RPMI7951 (cell line): Measurements from ENCODE around the gene KCNMA1. TPM values are rescaled to one million over a fixed set of nuclear protein-coding genes. Genes with fewer than 3 reads are reported as not detected.
A peak's percentile ranks its signal among the peaks of the same experiment; 100 is the strongest.

Experiments used
- DNase-seq: peaks from one replicate; pipeline ENCODE4 v3.0.0-alpha.2; 2012; ENCODE audit warnings: low read depth
- total RNA-seq: library from RNA; depleted of rRNA; stranded (reverse); fragments of >200 nt; shearing (Covaris generic); gene quantifications from 2 replicates; pipeline ENCODE4 v1.2.3, GENCODE V29; 2014

The KCNMA1 gene
- total RNA-seq, 1 experiment from 2014 or later = 47.7 TPM

- no peak for DNase-seq
These were observed 145.1 kb downstream of the KCNMA1 start for GRCh38 chr10:77492368-77492994.

DNA sequence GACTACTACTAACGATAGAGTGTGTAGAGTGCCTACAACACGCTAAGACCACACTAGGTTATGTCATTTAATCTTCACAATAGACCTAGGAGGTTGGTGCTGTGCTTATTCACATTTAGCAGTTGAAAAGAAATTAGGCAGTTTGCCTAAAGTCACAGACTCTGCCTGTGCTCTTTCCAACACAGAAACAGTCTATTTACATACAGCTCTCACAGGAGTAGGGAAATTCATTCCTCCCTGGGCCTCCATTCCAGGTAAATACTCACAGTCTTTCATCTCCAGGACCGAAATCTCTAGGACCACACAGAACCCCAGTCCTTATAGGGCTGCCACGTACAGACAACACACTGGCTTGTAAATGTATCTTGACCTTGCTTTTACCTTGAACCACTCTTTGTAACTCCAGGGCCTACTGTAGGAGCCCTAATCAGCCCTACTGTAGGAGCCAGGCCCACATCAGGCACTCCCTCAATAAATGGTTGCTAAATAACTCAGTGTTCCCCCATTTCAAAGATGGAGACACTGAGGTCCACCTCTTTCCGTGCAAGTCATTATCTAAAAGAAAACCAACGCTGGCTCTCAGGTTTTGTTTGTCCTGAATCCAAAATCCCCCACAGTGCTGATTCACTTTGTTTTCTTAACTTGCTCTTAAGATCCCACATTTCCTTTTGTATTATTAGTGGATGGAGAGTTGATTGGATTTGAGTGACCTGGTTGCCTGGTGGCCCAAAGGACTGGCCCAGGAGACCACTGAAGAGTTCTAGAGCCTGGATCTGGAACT, 146.9 kb downstream of the KCNMA1 start:
- no peak for DNase-seq

- no peak for DNase-seq
These were observed 151.1 kb downstream of the KCNMA1 start for GRCh38 chr10:77486517-77486916.

DNA sequence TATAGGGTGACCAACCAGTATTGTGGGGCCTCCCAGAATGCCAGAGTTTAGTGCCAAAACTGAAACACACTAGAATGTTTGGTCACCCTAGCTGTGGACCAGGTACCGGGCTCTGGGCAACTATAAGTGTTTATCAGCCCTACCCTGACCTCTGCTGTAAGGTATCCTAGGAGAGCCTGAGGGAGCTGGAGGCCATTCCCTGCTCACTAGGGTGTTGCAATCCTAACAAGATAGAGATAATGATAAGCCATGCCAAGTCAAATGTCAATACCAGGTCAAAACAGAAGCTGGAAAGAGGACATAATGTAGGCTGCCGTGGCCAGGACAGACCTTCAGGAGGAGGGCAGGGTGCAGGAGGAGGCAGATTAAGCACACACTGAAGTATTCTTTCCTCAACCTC, 151.8 kb downstream of the KCNMA1 start:
- DNase-seq = no peak

DNA sequence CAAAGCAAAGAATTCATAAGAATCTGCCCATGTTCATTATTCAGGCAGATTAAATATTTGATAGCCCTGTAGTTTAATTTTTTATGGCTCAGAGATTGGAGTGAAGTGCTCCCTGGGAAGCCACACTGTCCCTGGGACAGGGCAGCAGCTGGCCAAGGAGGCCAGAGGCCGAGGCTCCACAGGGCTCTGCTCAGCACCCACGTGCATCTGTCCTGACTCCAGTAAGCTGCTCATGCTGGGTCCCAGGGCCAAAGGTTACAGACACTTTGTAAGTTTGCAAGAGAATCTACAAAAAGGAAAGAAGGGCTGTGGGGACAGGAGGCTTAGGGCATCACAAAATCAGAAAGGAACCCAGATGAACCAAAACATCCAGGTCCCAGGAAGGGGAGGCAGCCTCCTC, 155.5 kb downstream of the KCNMA1 start:
- DNase-seq = no peak

GRCh38 chr10:77479586-77479985, 158.0 kb downstream of the KCNMA1 start:
- no peak for DNase-seq

DNA sequence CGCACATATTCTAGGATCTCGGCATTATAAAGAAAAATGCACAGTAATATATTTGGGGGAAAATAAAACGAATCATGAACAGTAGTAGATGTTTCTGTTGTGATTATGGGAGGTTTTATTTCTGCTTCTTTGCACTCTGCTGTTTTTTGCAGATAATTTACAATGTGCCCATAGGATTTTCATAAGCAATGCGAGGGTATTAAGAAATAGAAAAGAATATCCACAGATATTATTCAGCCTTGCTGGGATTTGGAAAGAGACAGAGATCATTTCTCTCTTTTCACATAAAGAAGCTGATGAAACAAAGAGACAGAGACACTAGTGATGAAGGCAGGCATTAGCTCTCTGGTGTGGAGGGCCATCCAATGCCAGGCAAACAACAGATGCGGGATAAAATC, 158.6 kb downstream of the KCNMA1 start:
- no peak for DNase-seq

- peak; percentile 79 for DNase-seq
These were observed 159.2 kb downstream of the KCNMA1 start for GRCh38 chr10:77478247-77478961.

DNA sequence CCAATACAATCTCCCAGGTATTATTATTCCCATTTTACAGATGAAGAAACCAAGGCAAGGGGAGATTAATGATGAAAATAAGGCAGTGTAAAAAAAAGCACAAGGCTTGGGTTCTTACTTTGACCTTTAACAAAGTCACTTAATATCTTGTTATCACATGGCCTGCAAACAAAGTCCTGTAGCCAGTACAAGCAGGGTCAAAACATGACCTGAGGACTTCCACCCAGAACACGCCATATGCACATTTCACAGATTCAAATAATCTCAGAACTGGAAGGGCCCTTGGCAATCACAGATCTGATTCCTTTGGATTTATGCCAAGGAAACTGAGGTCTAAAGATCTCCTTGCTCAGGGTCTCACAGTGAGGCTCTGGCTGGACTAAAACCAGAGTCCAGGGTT, 162.1 kb downstream of the KCNMA1 start:
- no peak for DNase-seq

DNA sequence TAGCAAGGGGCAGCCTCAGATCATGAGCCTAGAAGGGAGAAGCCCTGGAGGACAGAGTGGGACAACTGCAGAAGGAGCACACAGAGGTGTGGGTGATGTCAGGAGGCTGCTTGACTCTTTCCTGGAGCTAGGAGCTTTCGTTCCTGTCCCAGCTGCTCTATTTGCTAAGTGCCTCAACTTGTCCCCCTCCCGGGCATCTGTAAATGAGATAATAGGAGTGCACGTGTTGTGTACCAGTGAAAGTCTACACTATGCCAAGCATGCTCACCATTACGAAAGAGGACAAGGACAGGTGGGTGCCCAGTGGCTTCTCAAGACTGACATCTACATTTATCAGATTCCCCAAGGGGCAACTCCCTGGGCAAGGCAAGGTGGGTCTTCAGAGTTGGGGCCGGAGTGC, 162.7 kb downstream of the KCNMA1 start:
- no peak for DNase-seq

GRCh38 chr10:77474386-77474785, 163.2 kb downstream of the KCNMA1 start:
- no peak for DNase-seq

DNA sequence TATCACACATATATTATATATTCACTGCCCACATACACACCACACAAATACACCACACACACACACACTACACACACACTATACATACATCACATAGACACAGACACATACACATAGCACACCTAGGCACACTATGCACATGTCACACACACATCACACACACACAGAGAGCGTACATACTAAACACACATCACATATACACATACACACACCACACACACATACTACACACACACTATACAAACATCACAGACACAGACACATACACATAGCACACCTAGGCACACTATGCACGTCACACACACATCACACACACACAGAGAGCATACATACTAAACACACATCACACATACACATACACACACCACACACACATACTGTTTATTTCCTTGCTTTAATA, 165.5 kb downstream of the KCNMA1 start:
- no peak for DNase-seq

DNA sequence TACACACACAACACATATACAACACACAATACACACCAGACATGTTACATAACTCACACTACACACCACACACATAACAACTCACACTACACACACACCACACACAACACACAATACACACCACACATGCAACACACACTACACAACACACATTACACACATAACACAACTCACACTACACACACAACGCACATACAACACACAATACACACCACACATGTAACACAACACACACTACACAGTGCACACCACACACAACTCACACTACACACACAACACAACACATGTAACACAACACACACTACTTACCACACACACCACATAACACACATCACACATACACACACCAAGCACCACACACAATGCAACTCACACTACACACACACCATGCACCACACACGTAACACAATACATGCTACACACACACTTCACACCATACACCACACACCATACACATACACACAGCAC, 166.5 kb downstream of the KCNMA1 start:
- no peak for DNase-seq

- DNase-seq = no peak
These were observed 170.1 kb downstream of the KCNMA1 start for GRCh38 chr10:77467422-77467963.

DNA sequence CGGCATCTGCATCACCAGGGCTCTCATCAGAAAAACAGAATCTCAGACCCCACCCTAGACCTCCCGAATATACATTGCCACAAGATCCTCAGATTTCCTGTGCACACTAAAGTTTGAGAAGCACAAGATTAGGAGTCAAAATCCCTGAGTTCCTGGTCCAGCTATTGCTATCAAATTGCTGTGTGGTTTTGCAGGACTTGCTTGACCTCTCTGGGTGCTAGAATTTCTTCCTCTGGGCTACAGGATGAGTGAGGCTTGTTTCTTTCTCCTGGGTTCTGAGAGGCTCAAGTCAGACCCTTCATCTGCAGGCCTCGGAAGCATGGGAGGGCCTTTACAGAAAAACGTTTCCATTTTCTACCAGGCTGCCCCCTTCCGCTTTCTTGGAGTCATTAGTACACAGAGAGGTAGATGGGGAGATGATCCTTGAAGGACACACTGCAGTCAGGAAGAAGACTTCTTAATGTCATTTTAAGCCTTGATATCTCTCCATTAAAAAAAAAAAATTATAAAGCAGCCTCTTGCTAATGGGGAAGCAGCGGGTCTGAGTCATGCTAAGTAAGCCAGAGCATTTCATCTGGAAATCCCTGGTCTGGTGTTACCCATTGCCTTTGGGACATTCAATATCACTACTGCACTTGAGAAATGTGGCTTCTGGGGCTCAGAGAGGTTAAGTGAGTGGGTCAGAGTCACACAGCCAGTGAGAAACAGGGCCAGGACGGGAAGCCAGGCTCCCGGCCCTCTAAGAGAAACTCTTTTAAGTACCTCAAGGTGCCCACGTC, 173.5 kb downstream of the KCNMA1 start:
- DNase-seq = peak; percentile 31

DNA sequence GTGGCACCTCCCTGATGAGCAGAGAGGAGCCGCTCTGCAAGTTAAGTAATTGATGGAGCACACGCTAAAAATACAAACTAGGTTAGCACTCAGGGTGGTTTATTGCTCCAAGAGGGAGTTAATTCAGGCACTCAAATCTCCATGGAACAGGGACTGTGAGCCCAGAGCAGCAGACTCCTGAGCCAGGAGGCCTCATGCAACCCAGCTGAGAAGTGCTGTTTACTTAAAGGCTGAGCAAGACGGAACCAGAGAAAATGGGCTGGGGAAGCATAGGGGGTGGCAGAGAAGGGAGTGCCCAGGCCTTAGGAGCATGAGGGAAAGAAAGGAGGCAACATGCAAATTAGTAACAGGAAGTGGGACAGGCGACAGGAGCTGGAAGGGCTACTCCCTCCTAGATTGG, 174.1 kb downstream of the KCNMA1 start:
- DNase-seq = no peak

GRCh38 chr10:77461636-77462296, 175.8 kb downstream of the KCNMA1 start:
- no peak for DNase-seq

DNA sequence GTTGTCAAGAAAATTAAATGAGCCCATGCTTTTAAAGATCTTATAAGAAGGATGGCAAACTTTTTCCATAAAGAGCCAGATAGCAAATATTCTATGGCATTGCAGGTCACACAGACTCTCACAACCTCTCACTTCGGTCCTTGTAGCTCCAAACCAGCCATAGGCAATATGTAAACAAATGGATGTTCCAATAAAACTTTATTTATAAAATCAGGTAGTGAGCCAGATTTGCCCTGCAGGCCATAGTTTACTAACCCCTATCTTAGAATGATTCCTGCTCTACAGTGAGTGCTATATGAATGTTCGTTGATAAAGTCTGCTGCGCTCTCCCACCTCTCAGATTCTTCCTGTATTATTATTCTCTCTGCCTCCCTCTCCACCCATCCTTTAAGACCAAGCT, 177.7 kb downstream of the KCNMA1 start:
- no peak for DNase-seq

DNA sequence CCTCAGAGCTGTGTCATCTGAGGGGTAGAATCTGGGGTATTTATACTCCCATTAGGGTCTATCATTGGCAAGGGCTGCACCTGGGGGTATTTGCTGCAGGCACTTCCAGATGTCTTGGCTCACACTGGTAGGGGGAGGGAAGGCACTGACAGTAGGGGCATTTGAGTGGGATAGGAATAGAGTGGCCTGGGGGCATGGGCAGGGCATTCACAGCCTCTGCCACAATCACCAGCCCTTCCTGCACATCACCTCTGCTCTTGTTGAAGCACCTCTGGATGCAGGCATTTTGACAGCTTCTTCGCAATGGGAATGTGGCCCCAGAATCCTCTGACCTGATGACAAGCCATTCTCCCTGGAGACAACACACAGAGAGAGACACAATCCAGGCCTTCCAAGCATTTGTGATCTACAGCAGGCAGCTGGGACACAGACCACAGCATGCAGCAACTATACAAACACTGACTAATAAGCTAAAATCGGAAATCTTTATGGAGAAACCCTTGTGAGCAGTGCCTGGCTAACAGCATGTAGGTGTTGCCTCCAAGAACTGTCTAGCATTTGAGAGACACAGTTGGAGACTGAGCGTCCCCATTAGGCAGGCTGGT, 178.5 kb downstream of the KCNMA1 start:
- DNase-seq = peak; percentile 29

DNA sequence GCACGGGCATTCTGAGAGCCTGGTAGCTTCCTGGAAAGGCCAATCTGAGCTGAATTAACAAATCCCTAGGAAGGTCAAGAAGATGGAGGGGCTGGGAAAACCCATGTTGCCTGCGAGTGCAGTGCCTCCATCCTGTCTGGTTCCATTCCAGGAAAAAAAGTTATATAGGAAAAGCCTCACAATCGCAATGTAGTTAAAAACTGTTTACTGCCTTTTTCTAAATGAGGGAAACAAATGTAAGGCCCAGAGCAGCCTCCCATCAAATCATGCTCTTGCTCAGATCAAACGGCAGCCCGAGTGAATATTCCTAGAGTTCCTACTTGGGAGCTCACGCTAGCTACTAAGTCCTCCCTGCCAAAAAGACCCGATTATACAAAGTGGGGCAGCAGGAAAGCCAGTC, 179.9 kb downstream of the KCNMA1 start:
- DNase-seq = no peak

- no peak for DNase-seq
These were observed 180.3 kb downstream of the KCNMA1 start for GRCh38 chr10:77457266-77457665.
